Subcutaneous adipose tissue (tissue), 4 donors: ENCODE data around the gene DHRSX. TPM values are rescaled to one million over a fixed set of nuclear protein-coding genes. Genes with fewer than 3 reads are reported as not detected.

Source experiments
- CTCF ChIP-seq: fragments of 450-650 bp; IDR thresholded peaks from one replicate; pipeline ENCODE4 v1.5.1; 2016; ENCODE audit warnings: low read depth, mild to moderate bottlenecking, control low read depth, antibody characterized with exemption, moderate library complexity
- total RNA-seq, 4 donors: library from RNA; depleted of rRNA; stranded (reverse); fragments of >200 nt; gene quantifications; one replicate each; pipeline ENCODE4 v1.1.0, GENCODE V29; 2016

Gene DHRSX
- total RNA-seq, 4 donors from 2014 or later, result 17.0 to 34.2 (median 24.5) TPM

DNA sequence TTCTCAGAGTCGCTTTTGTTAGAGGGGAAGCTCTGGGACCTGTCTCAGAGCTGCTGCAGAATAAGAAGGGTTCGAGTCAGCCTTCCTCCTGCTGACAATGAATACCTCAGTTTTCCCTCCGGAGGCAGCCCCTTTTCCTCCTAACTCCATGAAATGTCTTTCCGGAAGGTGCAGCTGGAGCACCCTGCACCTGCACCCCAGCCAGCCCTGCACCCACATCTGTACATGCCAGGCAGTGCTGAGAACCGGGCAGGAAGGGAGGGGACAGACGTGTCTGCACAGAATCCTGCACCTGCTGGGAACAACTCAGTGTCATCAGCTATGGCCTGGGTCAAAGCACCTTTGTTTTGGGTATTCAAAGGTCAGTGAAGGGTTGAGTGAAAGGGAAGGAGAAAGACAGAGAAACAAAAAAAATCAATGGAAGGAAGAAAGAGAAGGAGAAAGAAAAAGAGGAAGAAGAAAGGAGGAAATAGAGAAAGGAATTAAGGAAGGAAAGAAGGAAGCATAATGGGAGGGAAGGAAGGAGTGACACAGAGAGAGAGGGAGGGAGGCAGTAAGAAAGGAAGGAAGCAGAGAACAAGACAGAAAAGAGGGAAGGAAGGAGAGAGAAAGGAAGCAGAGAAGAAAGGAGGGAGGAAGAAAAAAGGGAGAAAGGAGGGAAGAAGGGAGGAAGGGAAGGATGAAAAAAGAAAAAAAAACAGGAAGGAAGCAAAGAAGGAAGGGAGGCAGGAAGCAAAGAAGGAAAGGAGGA, 273.7 kb downstream of the DHRSX start:
- no peak for TF ChIP-seq CTCF

- TF ChIP-seq CTCF, result no peak
These were observed 274.6 kb downstream of the DHRSX start for GRCh38 chrX:2226182-2226581.

- no peak for TF ChIP-seq CTCF
These were observed 276.1 kb downstream of the DHRSX start for GRCh38 chrX:2224597-2225235.

DNA sequence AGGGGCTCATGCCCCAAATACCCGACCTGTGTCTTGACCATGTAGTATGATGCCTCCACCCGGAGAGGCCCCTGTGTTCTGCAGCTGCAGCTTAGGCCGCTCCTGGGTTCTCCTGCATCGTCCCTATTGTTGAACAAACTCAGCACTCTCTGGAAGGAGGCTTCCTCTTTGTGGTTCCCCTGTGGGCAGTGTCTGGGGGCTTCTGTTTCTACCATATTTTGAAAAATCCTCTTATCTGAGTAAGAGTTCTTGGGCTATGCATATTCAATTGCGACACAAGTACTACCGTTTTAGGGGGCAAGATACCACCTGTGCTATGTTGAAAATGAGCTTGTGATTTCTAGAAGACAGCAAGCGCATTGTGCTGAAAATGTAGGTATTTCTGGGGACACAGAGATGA, 276.6 kb downstream of the DHRSX start:
- TF ChIP-seq CTCF, result no peak

DNA sequence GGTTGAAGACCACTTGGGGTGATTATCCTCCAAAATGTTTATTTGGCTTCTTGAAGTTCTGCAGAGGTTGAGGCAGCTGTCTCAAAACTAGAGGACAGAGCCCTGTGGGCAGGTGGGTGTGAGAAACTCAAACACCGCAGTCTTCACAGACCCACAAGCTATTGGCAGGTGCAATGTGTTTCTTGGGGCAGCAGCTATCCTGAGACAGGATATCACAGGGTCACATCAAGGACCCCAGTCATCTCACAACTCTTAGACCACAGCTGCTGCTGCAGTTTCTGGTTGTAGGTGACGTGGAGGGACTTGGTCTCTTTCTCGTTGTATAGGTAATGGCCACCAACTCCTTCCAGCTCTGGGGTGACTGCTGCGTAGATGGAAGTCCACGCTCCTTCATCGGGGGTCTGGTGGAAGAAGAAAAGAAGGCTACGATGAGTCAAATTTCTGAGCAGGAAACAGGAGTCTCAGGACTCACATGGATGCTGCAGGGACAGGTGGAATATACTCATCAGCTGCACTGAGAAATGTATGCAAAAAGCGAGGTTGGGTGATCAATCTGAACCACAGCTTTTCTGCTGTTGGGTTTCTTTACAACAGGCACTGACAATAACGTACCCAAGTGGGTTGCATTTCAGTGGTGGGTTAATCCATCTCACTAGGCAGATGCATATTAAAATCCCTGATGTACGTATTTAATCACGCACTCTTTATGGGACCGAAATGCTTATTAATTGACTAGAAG, 279.8 kb downstream of the DHRSX start:
- no peak for TF ChIP-seq CTCF

GRCh38 chrX:2220296-2220695, 280.5 kb downstream of the DHRSX start:
- no peak for TF ChIP-seq CTCF

- TF ChIP-seq CTCF, result no peak
These were observed 307.5 kb downstream of the DHRSX start for GRCh38 chrX:2193273-2193592.
